ENCODE data around the gene NAA25.
"Not testable (repeated sequence)": the region's sequence is repeated elsewhere in the genome, so short reads cannot be mapped to it uniquely, and the experiment has no call there.

NAA25 gene

DNA sequence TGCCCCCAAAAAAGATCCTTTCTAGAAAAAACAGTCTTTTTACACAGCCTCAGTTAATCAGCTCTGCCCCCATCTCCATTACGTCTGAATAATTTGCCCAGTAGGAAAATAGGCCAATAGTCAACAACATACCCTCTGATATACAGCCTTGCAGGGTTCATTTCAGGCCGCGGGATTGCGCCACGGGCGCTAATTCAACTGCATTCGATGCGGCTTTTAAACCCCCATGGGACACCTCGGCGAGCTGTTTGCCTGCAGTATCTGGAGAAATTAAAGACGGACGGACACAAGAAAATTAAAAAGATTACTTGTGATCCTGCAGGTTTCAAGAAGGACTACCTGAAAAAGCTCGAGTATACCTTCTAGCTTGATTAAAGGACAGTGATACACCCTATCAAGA lies 59.2 kb downstream of the NAA25 start:
- DNase-seq, result no peak

- DNase-seq, result no peak
Measured at GRCh38 chr12:112046003-112046402, 62.6 kb downstream of the NAA25 start.

DNA sequence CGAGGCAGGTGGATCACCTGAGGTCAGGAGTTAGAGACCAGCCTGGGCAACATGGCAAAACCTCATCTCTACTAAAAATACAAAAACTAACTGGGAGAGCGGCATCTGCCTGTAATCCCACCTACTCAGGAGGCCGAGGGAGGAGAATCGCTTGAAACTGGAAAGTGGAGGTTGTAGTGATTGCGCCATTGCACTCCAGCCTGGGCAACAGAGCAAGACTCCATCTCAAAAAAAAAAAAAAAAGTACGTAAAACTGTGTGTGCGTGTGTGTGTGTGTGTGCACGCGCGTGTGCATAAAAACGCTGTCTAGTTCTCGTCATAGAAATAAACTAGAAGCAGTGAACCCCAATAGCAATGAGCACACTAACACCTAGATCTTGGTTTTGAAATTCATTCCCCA lies 72.0 kb downstream of the NAA25 start:
- not testable (repeated sequence) for DNase-seq

GRCh38 chr12:112035219-112035785 lies 73.3 kb downstream of the NAA25 start:
- DNase-seq, result no peak

DNA sequence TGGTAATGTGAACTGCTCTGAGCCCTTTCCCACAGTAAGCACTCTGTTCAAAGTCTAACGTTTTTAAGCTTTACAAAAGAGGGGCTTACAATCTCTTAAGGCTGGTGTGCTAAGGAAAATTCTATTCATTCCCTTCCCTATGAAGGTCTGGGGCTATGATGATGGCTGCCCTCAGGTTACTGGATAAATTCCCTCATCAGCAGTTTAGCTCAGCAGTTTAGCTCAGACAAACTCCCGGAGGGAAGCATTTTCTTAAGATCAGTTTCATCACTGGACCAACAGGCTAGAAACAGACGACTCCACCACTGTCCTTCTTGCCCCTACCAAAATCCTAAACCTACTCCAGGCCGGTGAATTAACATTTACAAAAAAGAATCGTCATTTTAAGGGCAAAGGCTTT lies 76.3 kb downstream of the NAA25 start:
- no peak for DNase-seq

DNA sequence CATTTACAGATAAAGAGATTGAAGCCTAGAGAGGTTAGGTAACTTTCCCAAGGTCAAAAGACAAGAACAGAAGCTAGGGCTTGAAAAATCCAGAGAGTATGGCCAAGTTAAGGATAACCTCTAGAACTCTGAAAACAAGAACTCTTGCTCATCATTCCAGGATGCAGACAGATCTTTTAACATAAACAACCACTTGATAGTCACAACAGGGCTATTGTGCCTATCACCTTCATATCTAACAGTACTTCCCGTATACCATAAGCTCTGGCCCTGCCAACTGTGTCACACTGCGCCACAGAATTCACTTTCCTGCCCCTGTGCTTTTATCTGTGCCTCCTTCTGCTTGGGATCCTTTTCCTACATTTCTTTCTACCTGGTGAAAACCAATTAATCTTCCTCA lies 77.1 kb downstream of the NAA25 start:
- DNase-seq, result no peak

DNA sequence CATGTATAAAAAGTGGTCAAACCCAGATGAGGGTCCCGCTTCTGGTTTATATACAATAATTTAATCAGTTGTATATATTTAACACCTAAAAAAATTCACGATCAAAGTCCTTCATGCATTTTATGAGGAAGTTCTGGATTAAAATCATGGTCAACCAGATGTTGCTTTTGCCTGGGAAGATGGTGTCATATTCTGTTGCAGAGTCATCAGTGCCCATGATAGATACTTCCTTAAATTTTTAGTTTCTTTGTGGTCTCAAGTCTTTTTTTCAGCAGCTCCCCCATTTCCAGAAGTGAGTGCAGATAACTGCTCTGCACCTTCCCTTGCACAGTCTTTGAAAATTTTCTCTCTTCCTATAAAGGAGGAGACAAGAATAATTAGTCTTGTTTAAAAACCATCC lies 79.3 kb downstream of the NAA25 start:
- DNase-seq, result no peak

DNA sequence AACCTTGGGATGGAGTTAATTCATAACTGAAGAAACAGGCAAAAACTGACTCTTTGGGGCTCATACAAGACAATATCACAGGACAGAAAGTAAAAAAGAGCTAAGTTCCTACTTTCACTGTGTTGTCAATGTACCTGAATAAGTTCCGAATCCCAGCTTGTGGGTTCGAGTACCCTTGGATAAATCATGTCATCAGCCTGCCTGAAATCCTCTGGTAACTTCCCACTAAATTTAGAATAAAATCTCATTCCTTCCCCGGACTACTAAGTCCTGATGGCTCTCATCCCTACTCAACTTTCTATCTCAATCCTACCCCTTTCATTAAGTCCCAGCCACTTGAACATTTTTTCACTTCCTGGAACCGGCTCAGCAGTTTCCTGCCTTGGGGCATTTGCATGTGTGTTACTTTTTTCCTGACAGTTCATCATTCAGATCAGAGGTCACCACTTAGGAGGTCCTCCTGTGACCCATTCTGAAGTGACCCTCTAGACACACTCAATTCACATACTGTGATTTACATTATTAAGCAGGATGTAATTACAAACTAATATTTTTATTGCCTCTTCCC lies 82.7 kb downstream of the NAA25 start:
- DNase-seq, result peak; percentile 23

- DNase-seq, result no peak
Measured at GRCh38 chr12:112023759-112024396, 84.7 kb downstream of the NAA25 start.

GRCh38 chr12:112022241-112023016 lies 86.2 kb downstream of the NAA25 start:
- no peak for DNase-seq

DNA sequence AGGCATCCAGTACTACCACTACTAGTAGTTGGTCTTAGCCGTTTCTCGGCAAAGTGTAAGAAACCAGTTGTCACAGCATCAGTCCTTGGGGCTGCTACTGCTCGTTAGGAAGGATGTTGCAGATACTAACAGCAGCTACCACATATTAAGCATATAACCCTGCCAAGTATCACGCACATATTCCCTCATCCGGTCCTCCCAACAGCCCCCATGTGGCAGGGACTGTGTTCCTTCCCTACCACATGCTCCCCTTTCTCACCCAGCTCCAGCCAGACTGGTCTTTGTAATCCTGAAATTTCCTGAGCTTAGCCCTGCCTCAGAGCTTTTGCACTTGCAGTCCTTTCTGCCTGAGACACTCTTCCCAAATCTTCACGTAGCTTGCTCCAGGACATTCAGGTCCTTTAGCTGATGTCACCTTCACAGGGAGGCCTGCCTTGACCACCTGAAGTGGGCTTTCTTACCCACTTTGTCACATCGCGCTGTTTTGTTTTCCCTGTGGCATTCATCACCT lies 87.6 kb downstream of the NAA25 start:
- no peak for DNase-seq

DNA sequence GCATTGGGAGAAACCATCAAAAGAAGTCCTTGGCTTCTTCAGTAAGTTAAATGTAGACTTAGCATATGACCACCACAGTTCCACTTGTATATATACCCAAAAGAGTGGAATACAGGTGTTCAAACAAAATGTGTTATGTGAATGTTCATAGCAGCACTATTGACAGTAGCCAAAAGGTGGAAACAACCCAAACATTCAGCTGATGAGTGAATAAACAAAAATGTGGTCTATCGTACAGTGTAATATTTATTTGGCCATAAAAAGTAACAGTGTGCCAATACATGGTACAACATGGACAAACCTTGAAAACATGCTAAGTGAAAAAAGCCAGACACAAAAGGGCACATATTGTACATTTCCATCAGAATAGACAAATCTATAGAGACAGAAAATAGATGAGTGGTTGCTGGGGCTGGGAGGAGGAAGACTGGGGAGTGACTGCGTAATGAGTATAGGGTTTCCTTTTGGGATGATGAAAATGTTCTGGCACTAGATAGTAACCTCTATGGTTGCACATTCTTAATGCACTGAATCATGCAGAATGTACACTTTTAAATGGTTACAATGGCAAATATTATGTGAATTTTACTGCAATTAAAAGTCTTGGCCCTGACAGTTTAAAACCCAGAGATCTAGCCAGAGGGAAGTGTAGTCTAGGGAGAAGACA lies 89.9 kb downstream of the NAA25 start:
- DNase-seq, result no peak

DNA sequence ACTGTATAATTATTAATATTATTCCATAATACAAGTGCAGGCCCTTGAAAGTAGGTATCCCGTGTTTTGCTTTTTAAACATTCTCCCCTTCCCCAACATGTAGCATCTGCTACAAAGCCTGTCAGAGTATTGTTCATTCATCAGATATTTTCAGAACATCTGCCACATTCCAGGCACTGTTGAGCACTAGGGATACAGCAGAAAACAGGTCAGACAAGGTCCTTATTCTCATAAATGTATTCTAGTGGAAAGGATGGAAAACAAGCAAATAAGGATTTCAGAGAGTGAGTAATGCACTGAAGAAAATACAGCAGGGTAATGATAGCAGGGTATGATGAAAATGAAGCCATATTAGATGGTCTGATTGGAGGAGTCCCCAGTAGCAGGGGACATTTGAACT lies 91.5 kb downstream of the NAA25 start:
- DNase-seq, result no peak

DNA sequence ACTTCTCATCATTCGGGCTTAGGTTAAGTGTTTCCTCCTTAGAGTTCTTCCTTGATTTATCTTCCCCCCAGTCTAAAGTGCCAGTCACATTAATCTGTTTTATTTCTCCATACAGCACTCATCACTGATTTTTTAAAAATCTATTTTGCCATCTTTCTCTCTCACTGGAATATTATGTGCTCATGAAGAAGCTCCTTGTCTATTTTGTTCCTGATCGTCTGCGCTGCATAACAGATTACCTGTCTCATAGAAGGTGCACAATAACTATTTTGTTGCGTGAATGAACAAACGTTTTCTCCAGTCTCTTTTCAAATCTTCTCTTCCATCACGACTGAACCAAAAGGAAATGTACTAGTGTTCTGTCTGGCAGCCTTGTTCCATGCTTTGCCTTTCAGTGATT lies 92.6 kb downstream of the NAA25 start:
- DNase-seq, result no peak

DNA sequence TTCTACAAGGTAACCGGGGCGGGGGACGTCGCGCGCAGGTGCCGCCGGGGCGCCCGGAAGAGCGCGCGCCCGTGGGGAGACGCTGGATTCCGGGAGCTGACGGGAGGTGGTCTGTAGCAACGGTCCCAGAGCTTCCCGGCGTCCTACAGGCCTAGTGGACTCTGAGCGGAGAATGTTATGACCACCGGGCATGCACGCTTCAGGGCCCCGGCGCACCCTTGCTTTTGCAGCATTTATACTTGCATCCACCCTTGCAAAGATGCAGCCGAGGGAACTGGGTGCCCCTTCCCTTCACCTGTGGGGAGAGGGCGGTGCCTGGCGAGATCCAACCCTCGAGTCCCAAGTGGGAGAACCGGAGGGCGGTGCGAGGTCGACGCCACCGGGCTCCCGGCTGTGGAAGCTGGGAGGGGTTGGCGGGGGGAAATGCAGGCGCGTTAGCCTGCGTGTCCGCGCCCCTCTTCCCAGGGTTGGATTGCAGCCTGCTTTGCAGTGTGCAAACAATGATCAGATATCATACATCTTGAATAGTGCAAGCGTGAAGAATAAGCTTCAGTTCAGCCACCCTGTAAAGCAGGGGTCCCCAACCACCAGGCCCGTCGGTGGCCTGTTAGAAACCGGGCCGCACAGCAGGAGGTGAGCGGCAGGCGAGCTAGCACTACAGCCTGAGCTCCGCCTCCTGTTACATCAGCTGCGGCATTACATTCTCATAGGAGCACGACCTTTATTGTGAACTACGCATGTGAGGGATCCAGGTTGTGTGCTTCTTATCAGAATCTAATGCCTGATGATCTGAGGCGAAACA lies 94.8 kb downstream of the NAA25 start:
- peak; percentile 84 for DNase-seq

GRCh38 chr12:112012775-112013600 lies 95.6 kb downstream of the NAA25 start, which contains the start of the genes ERP29 and TMEM116:
TSS of gene ERP29 (plus strand) at chr12:112013426. CDS start at chr12:112013466, 40 bp downstream.
TSS of gene TMEM116 (minus strand) at chr12:112013165. CDS start at chr12:112005270, 7,895 bp downstream.
- DNase-seq, result peak; percentile 100

DNA sequence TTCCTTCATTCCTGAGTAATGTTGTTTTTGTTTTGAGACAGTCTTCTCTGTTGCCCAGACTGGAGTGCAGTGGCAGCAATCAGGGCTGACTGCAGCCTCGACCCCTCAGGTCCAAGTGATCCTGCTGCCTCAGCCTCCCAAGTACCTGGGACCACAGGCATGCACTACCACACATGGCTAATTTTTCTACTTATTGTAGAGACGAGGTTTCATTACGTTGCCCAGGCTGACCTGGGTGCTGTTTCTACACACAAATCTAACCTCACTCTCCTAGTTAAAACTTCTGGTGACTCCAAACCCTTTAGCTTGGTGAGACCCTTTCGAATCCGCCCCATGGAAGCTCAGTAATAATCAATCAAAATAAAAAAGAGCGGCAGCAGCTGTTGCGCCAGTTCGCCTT lies 96.9 kb downstream of the NAA25 start:
- DNase-seq, result no peak

DNA sequence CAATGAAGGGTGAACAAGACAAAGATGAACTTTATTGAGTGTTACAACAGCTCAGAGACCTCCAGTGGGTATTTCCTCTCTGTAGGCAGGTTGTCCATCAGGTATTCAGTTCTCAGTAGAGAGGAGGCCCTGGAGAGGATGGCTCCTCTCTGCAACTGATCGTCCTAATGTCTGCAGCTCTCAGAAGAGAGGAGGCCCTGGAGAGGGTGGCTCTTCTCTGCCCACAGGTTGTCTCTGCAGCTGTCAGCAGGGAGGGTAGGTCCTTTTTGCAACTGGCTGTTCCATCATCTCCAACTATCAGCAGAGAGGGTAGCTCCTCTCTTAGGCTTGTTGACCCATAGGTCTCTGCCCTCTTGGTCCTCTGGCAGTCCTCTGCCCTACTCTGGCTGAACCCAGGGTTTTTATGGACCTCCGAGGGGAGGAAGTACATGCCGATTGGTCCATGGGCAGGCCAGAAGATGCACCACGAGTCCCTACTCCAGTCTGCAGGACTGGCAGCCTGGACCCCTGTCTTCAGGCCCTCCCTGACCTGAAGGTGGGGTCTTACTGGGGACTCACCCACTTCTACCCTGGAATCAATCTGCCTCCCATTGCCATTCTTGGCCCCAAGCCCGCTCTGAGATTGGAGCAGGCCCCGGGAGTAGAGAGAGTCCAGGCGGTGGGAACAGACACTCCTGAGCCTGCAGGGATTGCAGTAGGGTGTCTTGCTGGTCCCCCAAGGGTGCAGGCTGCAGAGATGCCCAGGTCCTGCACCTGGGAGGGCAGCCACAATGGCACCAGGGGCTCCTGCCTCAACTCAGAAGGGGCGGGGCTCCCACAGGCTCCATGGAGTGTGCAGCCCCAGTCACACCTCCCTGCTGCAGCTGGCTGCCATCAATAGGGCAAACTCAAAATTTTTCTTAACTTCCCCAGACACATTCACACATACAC lies 97.9 kb downstream of the NAA25 start:
- DNase-seq, result no peak

GRCh38 chr12:112009596-112009995 lies 99.0 kb downstream of the NAA25 start:
- DNase-seq, result not testable (repeated sequence)

GRCh38 chr12:112008918-112009317 lies 99.7 kb downstream of the NAA25 start:
- DNase-seq, result no peak
